HEK293T (cell line): ENCODE measurements around the gene TEF.

Experiments used
- CTCF ChIA-PET: fragments of 350-600 bp; formaldehyde crosslinking; extraction: SDS; loops from one replicate; lab custom pipeline; 2021; ENCODE audit warnings: antibody characterized with exemption, inconsistent platforms; lab: Yijun Ruan, JAX
- POLR2A ChIA-PET: fragments of 350-600 bp; formaldehyde crosslinking; extraction: SDS; loops from one replicate; lab custom pipeline; 2020; ENCODE audit warnings: antibody characterized with exemption, inconsistent platforms; lab: Yijun Ruan, JAX
- DNase-seq: peaks from one replicate; pipeline ENCODE4 v3.0.0; 2012; ENCODE audit warnings: mixed read lengths; ENCODE audit errors: extremely low spot score
- ARNT ChIP-seq: fragments of 450-650 bp; IDR thresholded peaks from 2 replicates; pipeline ENCODE4 v1.6.1; 2017; ENCODE audit warnings: mild to moderate bottlenecking
- BHLHE40 ChIP-seq: fragments of 450-650 bp; IDR thresholded peaks from 2 replicates; pipeline ENCODE4 v1.6.1; 2016; ENCODE audit warnings: mild to moderate bottlenecking, moderate library complexity, borderline replicate concordance
- CTBP1 ChIP-seq: fragments of 450-650 bp; IDR thresholded peaks from 2 replicates; pipeline ENCODE4 v1.6.1; 2016; ENCODE audit warnings: borderline replicate concordance
- ELF4 ChIP-seq: fragments of 450-650 bp; IDR thresholded peaks from 2 replicates; pipeline ENCODE4 v1.6.1; 2017; ENCODE audit warnings: antibody characterized with exemption
- FOXA1 ChIP-seq: fragments of 450-650 bp; IDR thresholded peaks from 2 replicates; pipeline ENCODE4 v1.6.1; 2016; ENCODE audit warnings: mild to moderate bottlenecking
- FOXK2 ChIP-seq: fragments of 450-650 bp; IDR thresholded peaks from 2 replicates; pipeline ENCODE4 v1.6.1; 2016; ENCODE audit warnings: mild to moderate bottlenecking
- FOXM1 ChIP-seq: fragments of 450-650 bp; IDR thresholded peaks from 2 replicates; pipeline ENCODE4 v1.6.1; 2017; ENCODE audit warnings: mild to moderate bottlenecking, borderline replicate concordance
- HDGF ChIP-seq: fragments of 450-650 bp; IDR thresholded peaks from 2 replicates; pipeline ENCODE4 v1.6.1; 2017; ENCODE audit warnings: antibody characterized with exemption, borderline replicate concordance
- L3MBTL2 ChIP-seq: fragments of 450-650 bp; conservative IDR thresholded peaks from 2 replicates; pipeline ENCODE4 v1.6.1; 2016; ENCODE audit warnings: mild to moderate bottlenecking
- LEF1 ChIP-seq: fragments of 450-650 bp; IDR thresholded peaks from 2 replicates; pipeline ENCODE4 v1.6.1; 2017; ENCODE audit warnings: mild to moderate bottlenecking, borderline replicate concordance
- NFRKB ChIP-seq: fragments of 450-650 bp; IDR thresholded peaks from 2 replicates; pipeline ENCODE4 v1.6.1; 2016; ENCODE audit warnings: mild to moderate bottlenecking, moderate library complexity
- PKNOX1 ChIP-seq: fragments of 450-650 bp; IDR thresholded peaks from 2 replicates; pipeline ENCODE4 v1.6.1; 2016
- SP1 ChIP-seq: fragments of 450-650 bp; IDR thresholded peaks from 2 replicates; pipeline ENCODE4 v1.6.1; 2017
- SUZ12 ChIP-seq: fragments of 450-650 bp; IDR thresholded peaks from 2 replicates; pipeline ENCODE4 v1.6.1; 2016; ENCODE audit warnings: mild to moderate bottlenecking
- TARDBP ChIP-seq: fragments of 450-650 bp; IDR thresholded peaks from 2 replicates; pipeline ENCODE4 v1.6.1; 2016
- ZNF384 ChIP-seq: fragments of 450-650 bp; IDR thresholded peaks from 2 replicates; pipeline ENCODE4 v1.6.1; 2016

The TEF gene

DNA sequence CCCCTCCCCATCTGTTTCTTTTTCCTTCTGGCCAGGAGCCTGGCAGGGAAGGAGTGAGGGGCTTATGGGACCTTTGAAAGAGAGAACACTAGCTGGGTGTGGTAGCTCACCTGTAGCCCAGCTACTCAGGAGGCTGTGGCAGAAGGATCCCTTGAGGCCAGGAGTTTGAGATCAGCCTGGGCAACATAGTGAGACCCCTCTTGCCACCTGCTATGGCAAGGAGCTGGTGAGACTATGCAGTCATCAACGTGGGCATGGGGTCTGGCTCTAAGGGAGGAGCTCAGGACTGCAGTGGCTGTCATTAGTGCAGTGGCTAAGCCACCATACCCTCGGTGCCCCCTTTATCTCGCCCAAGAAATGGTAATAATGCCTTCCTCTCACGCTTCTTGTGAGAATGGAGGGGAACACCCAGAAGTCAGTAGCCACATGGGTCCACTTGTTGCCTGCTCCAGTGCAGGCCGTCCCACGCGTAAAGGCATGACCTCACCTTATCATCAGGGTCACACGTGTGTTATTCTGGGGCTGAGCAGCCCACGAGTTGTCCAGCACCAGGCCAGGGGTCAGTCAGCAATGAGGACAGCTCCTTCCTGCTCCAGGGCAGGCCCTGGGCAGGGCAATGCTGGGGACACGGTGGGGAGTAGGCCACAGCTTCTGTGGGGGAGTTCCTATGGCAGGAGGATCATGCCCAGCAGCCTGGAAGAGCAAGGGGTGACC is 27.7 kb upstream of the TEF start:
- no peak for TF ChIP-seq HDGF
- no peak for TF ChIP-seq TARDBP
- no peak for TF ChIP-seq ELF4
- no peak for TF ChIP-seq FOXK2
- no peak for TF ChIP-seq PKNOX1
- TF ChIP-seq ZNF384: no peak
- no peak for TF ChIP-seq FOXM1
- TF ChIP-seq CTBP1: no peak
- TF ChIP-seq L3MBTL2: no peak
- TF ChIP-seq NFRKB: no peak
- TF ChIP-seq SUZ12: no peak
- no peak for TF ChIP-seq LEF1
- no peak for TF ChIP-seq ARNT
- no peak for TF ChIP-seq BHLHE40
- no peak for TF ChIP-seq FOXA1
- no peak for TF ChIP-seq SP1
- ChIA-PET CTCF (no interaction called here), POLR2A (interaction anchor here (1.6 kb wide), 1 partner anchor 94 kb away, joined by 3 read pairs; no protein-coding TSS in a partner anchor)
- no peak for DNase-seq

GRCh38 chr22:41354979-41355378 is 26.8 kb upstream of the TEF start:
- DNase-seq: no peak
- ChIA-PET CTCF (no interaction called here), POLR2A (interaction anchor here (1.2 to 1.6 kb wide), 2 partner anchors 26 to 93 kb away, joined by 3 to 5 read pairs; partner anchors contain the start of gene TEF)
- TF ChIP-seq SUZ12: no peak
- no peak for TF ChIP-seq ELF4
- no peak for TF ChIP-seq FOXM1
- TF ChIP-seq LEF1: no peak
- no peak for TF ChIP-seq FOXA1
- TF ChIP-seq L3MBTL2: no peak
- no peak for TF ChIP-seq SP1
- TF ChIP-seq BHLHE40: no peak

GRCh38 chr22:41355895-41356294 is 25.8 kb upstream of the TEF start:
- CTCF ChIA-PET: no interaction called here
- TF ChIP-seq PKNOX1 (no peak), FOXK2 (no peak), FOXA1 (no peak), SP1 (no peak), ELF4 (no peak), LEF1 (no peak), TARDBP (no peak)
- no peak for DNase-seq
- POLR2A ChIA-PET: no interaction called here

GRCh38 chr22:41356430-41357028 is 25.2 kb upstream of the TEF start:
- DNase-seq: no peak
- ChIA-PET CTCF (no interaction called here), POLR2A (no interaction called here)
- no peak for TF ChIP-seq BHLHE40
- TF ChIP-seq FOXK2: no peak
- TF ChIP-seq NFRKB: no peak

DNA sequence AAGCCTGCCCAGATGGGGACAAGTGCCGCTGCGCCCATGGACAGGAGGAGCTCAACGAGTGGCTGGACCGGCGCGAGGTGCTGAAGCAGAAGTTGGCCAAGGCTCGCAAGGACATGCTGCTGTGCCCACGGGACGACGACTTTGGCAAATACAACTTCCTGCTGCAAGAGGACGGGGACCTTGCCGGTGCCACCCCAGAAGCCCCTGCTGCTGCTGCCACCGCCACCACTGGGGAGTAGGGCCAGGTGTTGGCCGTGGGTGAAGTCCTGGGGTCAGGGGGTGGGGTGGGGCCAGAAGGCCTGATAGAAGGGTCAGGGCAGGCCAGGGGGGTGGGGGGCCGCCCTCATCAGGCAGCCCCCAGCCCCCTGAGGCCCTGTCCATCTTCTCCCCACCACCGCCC is 24.6 kb upstream of the TEF start:
- CTCF ChIA-PET: no interaction called here
- POLR2A ChIA-PET: interaction anchor here (1.6 kb wide), 1 partner anchor 24 kb away, joined by 9 read pairs; the partner anchor contains the start of gene TEF
- DNase-seq: no peak
- TF ChIP-seq BHLHE40: no peak
- no peak for TF ChIP-seq FOXM1
- no peak for TF ChIP-seq FOXA1
- no peak for TF ChIP-seq LEF1
- no peak for TF ChIP-seq TARDBP
- TF ChIP-seq ELF4: no peak
- TF ChIP-seq SUZ12: no peak
- TF ChIP-seq PKNOX1: no peak
- no peak for TF ChIP-seq L3MBTL2
- no peak for TF ChIP-seq HDGF
- TF ChIP-seq SP1: no peak
- no peak for TF ChIP-seq FOXK2

GRCh38 chr22:41358927-41359326 is 22.8 kb upstream of the TEF start:
- CTCF ChIA-PET: no interaction called here
- TF ChIP-seq LEF1 (no peak), PKNOX1 (no peak), L3MBTL2 (no peak)
- DNase-seq: no peak
- POLR2A ChIA-PET: interaction anchor here (1.6 kb wide), 1 partner anchor 22 kb away, joined by 9 read pairs; the partner anchor contains the start of gene TEF
